Hepatocyte (in vitro differentiated cells): Measurements from ENCODE around the gene SLC9A6. TPM values are rescaled to one million over a fixed set of nuclear protein-coding genes. Genes with fewer than 3 reads are reported as not detected.
"Not testable (repeated sequence)": the region's sequence is repeated elsewhere in the genome, so short reads cannot be mapped to it uniquely, and the experiment has no call there.

Experiments
- DNase-seq: peaks from one replicate; pipeline ENCODE4 v3.0.0-alpha.2; 2016; ENCODE audit warnings: low spot score
- H2AFZ ChIP-seq: fragments of 200-600 bp; sonication (generic); 2 replicates; pipeline ENCODE4 v1.6.0; 2016; ENCODE audit warnings: antibody characterized with exemption, mild to moderate bottlenecking
- H3K27ac ChIP-seq: fragments of 200-600 bp; sonication (generic); 2 replicates; pipeline ENCODE4 v1.5.1; 2016; ENCODE audit warnings: mild to moderate bottlenecking
- H3K27me3 ChIP-seq: fragments of 200-600 bp; sonication (generic); 2 replicates; pipeline ENCODE4 v1.6.1; 2016
- H3K36me3 ChIP-seq: fragments of 200-600 bp; sonication (generic); replicated peaks from 2 replicates; pipeline ENCODE4 v1.5.1; 2016; ENCODE audit warnings: low read depth; ENCODE audit not compliant: insufficient read depth
- H3K4me1 ChIP-seq: fragments of 200-600 bp; sonication (generic); 2 replicates; pipeline ENCODE4 v1.5.1; 2016; ENCODE audit warnings: mild to moderate bottlenecking, moderate library complexity; ENCODE audit not compliant: insufficient read depth
- H3K4me2 ChIP-seq: fragments of 200-600 bp; sonication (generic); 2 replicates; pipeline ENCODE4 v1.6.0; 2016
- H3K4me3 ChIP-seq: fragments of 200-600 bp; sonication (generic); 2 replicates; pipeline ENCODE4 v1.5.1; 2016; ENCODE audit warnings: mild to moderate bottlenecking
- H3K79me2 ChIP-seq: fragments of 200-600 bp; sonication (generic); 2 replicates; pipeline ENCODE4 v1.6.0; 2017; ENCODE audit warnings: mild to moderate bottlenecking
- H3K9me2 ChIP-seq: fragments of 200-600 bp; sonication (generic); replicated peaks from 2 replicates; pipeline ENCODE4 v1.6.0; 2017; ENCODE audit warnings: mild to moderate bottlenecking; ENCODE audit not compliant: insufficient read depth
- H3K9me3 ChIP-seq: fragments of 200-600 bp; sonication (generic); 2 replicates; pipeline ENCODE4 v1.5.1; 2016; ENCODE audit warnings: low read depth, mild to moderate bottlenecking
- H4K20me1 ChIP-seq: fragments of 200-600 bp; sonication (generic); 2 replicates; pipeline ENCODE4 v1.6.0; 2016; ENCODE audit warnings: mild to moderate bottlenecking; ENCODE audit not compliant: insufficient read depth, poor library complexity, severe bottlenecking
- EZH2 ChIP-seq: fragments of 200-600 bp; sonication (generic); IDR thresholded peaks from 2 replicates; pipeline ENCODE4 v1.6.1; 2016; ENCODE audit warnings: antibody characterized with exemption, mild to moderate bottlenecking, borderline replicate concordance
- EZH2phosphoT487 ChIP-seq: fragments of 200-600 bp; sonication (generic); IDR thresholded peaks from one replicate; pipeline ENCODE4 v1.6.1; 2018; ENCODE audit warnings: antibody characterized with exemption, mild to moderate bottlenecking, low read depth, moderate library complexity; ENCODE audit not compliant: unreplicated experiment, severe bottlenecking
- WGBS: methylation state at CpG from one replicate; pipeline ENCODE4 v1.1.6; 2016; ENCODE audit warnings: low lambda C conversion rate; ENCODE audit errors: missing lambda C conversion rate; 5-methylcytosine and 5-hydroxymethylcytosine counted together
- polyA plus RNA-seq: library from polyadenylated mRNA; unstranded; fragments of >200 nt; fragmentation: Nextera tagmentation; extraction: Ambion mirVana; gene quantifications from 2 replicates; pipeline ENCODE4 v1.2.1, GENCODE V29; 2016
- total RNA-seq: library from RNA; depleted of rRNA; stranded (reverse); fragments of >200 nt; gene quantifications from 2 replicates; pipeline ENCODE4 v1.2.3, GENCODE V29; 2014
- TF ChIP-seq, protein P1 (sequence below): fragments of 200-600 bp; sonication (generic); IDR thresholded peaks from 2 replicates; pipeline ENCODE4 v1.5.1; 2016; ENCODE audit warnings: antibody characterized with exemption, mild to moderate bottlenecking; ENCODE audit not compliant: poor library complexity

The SLC9A6 gene
- total and polyA plus RNA-seq, 2 experiments from 2014 or later = 9.6 to 21.6 TPM

DNA sequence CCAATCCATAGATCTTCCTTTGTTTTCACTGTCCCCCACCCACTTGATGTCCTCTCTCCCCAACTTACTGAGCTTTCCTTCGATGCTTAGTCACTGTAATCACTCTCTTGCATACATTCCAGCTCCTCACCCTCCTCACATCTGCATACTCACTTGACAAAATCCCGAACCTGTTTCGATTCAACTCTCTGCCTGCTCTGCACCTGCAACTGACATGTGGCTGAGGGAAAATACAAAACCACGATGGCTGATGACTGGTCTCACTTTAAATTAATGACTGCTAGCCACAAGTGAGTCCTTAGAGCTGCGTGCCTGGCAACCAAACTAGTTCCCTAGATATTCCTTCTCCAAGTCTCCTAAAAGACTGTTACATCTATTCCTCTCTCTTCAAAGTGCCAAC, 91.7 kb downstream of the SLC9A6 start:
- Histone ChIP-seq H3K79me2 (no peaks in the 10 kb centered on the region), H3K9me2 (no peaks in the 10 kb centered on the region), H3K27me3 (no peaks in the 10 kb centered on the region), H3K36me3 (no peaks in the 10 kb centered on the region), H3K4me1 (no peaks in the 10 kb centered on the region), H3K4me3 (no peak overlapping the region), H3K9me3 (no peaks in the 10 kb centered on the region), H3K4me2 (no peak overlapping the region), H3K27ac (no peak overlapping the region), H2AFZ (no peak overlapping the region), H4K20me1 (no peaks in the 10 kb centered on the region)
- DNase-seq = no peak
- TF ChIP-seq, protein P1, sequence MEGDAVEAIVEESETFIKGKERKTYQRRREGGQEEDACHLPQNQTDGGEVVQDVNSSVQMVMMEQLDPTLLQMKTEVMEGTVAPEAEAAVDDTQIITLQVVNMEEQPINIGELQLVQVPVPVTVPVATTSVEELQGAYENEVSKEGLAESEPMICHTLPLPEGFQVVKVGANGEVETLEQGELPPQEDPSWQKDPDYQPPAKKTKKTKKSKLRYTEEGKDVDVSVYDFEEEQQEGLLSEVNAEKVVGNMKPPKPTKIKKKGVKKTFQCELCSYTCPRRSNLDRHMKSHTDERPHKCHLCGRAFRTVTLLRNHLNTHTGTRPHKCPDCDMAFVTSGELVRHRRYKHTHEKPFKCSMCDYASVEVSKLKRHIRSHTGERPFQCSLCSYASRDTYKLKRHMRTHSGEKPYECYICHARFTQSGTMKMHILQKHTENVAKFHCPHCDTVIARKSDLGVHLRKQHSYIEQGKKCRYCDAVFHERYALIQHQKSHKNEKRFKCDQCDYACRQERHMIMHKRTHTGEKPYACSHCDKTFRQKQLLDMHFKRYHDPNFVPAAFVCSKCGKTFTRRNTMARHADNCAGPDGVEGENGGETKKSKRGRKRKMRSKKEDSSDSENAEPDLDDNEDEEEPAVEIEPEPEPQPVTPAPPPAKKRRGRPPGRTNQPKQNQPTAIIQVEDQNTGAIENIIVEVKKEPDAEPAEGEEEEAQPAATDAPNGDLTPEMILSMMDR = no peak
- TF ChIP-seq EZH2 (no peak), EZH2phosphoT487 (no peak)
- WGBS = 63% methylated on average over 5 of the region's 5 CpGs

DNA sequence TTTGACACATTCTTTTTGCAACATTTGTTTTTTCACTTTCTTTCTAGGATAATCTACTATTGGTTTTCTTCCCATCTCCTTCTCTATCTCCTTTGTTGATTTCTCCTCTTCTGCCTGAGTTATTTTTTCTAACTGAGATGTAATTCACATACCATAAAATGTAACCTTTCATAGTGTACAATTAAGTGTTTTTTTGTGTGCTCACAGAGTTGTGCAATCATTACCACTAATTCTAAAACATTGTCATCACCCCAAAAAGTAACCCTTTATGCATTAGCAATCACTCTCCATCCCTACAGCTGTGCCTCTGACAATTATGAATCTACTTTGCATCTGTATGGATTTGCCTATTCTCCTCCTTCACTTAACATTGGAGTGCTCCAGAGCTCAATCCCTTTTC, 95.5 kb downstream of the SLC9A6 start:
- H3K36me3 ChIP-seq = no peaks in the 10 kb centered on the region
- no peak for TF ChIP-seq EZH2phosphoT487
- TF ChIP-seq EZH2 = no peak
- TF ChIP-seq, protein P1 = no peak
- no peak overlapping the region for H3K4me2 ChIP-seq
- H3K79me2 ChIP-seq = no peaks in the 10 kb centered on the region
- no peaks in the 10 kb centered on the region for H3K4me1 ChIP-seq
- no peak overlapping the region for H3K4me3 ChIP-seq
- H3K27ac ChIP-seq = no peak overlapping the region
- no peaks in the 10 kb centered on the region for H3K27me3 ChIP-seq
- no peak overlapping the region for H2AFZ ChIP-seq
- H3K9me3 ChIP-seq = no peaks in the 10 kb centered on the region
- H4K20me1 ChIP-seq = no peaks in the 10 kb centered on the region
- H3K9me2 ChIP-seq = no peaks in the 10 kb centered on the region
- DNase-seq = no peak

DNA sequence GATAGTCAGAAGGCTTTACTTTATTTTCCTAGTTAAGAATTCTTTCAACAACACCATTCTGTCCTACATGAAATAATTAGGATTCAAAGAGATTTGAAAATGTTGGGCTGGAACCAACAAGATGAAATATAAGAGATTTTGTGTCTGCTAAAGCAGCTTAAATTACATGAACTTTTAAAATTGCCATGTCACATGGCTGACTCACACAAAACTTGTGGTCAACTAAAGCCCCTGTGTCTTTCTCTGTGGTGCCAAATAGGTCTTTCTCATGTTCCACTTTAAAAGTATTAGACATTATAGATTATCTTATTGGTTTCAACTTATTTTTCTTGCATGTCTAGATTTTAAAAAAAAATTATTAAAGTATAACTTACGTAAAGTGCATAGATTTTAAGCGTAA, 101.3 kb downstream of the SLC9A6 start:
- DNase-seq = no peak
- no peak for TF ChIP-seq EZH2phosphoT487
- no peak overlapping the region for H3K4me2 ChIP-seq
- no peak overlapping the region for H3K4me3 ChIP-seq
- no peaks in the 10 kb centered on the region for H4K20me1 ChIP-seq
- no peaks in the 10 kb centered on the region for H3K27me3 ChIP-seq
- no peak overlapping the region for H2AFZ ChIP-seq
- H3K4me1 ChIP-seq = no peaks in the 10 kb centered on the region
- H3K9me2 ChIP-seq = no peaks in the 10 kb centered on the region
- no peaks in the 10 kb centered on the region for H3K9me3 ChIP-seq
- H3K79me2 ChIP-seq = no peaks in the 10 kb centered on the region
- no peak overlapping the region for H3K27ac ChIP-seq
- no peaks in the 10 kb centered on the region for H3K36me3 ChIP-seq
- WGBS = 86% methylated on average over 2 of the region's 2 CpGs

DNA sequence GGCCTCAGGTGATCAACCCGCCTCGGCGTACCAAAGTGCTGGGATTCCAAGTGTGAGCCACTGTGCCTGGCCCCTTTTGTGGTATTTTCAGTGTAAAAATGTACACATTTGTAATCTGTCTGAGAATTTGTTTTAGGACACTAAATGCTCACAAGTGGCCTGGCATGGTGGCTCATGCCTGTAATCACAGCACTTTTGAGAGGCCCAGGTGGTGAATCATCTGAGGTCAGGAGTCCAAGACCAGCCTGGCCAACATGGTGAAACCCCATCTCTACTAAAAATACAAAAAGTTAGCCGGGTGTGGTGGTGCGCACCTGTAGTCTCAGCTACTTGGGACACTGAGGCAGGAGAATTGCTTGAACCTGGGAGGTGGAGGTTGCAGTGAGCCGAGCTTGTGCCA, 106.7 kb downstream of the SLC9A6 start:
- H3K27ac ChIP-seq, H3K4me2 ChIP-seq, H2AFZ ChIP-seq, H3K9me3 ChIP-seq, H3K79me2 ChIP-seq, H4K20me1 ChIP-seq, DNase-seq, H3K4me3 ChIP-seq, H3K36me3 ChIP-seq, H3K4me1 ChIP-seq, H3K9me2 ChIP-seq, H3K27me3 ChIP-seq: not testable (repeated sequence)
- WGBS = 89% methylated on average over 6 of the region's 6 CpGs

DNA sequence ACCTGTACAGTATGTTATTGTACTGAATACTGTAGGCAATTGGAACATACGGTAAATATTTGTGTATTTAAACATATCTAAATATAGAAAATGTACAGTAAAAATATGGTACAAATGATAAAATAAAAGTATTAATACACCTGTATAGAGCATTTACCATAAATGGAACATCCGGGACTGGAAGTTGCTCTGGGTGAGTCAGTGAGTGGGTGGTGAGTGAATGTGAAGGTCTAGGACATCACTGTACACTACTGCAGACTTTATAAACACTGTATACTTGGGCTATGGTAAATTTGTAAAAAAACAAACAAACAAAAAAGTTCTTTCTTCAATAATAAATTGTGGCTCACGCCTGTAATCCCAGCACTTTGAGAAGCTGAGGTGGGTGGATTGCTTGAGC, 109.7 kb downstream of the SLC9A6 start:
- 81% methylated on average over 3 of the region's 3 CpGs for WGBS

More for the DNA sequence above, 109.7 kb downstream of the SLC9A6 start:
- Histone ChIP-seq H3K27ac (no peak overlapping the region), H3K9me2 (no peaks in the 10 kb centered on the region), H3K9me3 (no peaks in the 10 kb centered on the region), H3K36me3 (no peaks in the 10 kb centered on the region), H3K27me3 (no peaks in the 10 kb centered on the region), H2AFZ (no peak overlapping the region), H4K20me1 (no peaks in the 10 kb centered on the region), H3K4me1 (no peaks in the 10 kb centered on the region), H3K79me2 (no peaks in the 10 kb centered on the region), H3K4me3 (no peak overlapping the region), H3K4me2 (no peak overlapping the region)
- TF ChIP-seq EZH2phosphoT487 (no peak), EZH2 (no peak)
- TF ChIP-seq, protein P1 = no peak
- DNase-seq = no peak
